Parathyroid adenoma (tissue), 2 donors: ENCODE measurements around the gene ITPR1.

Source experiments
- H2AFZ ChIP-seq: fragments of 300-600 bp; sonication (generic); one replicate; pipeline ENCODE4 v1.7.0; 2017; ENCODE audit warnings: antibody characterized with exemption, mild to moderate bottlenecking
- H3K27ac ChIP-seq: fragments of 300-600 bp; sonication (generic); one replicate; pipeline ENCODE4 v1.7.0; 2017
- H3K27me3 ChIP-seq: fragments of 300-600 bp; sonication (generic); one replicate; pipeline ENCODE4 v1.7.0; 2017; ENCODE audit warnings: low read length; ENCODE audit not compliant: control insufficient read depth, insufficient read depth
- H3K36me3 ChIP-seq: fragments of 300-600 bp; sonication (generic); one replicate; pipeline ENCODE4 v1.7.0; 2017; ENCODE audit warnings: low read length; ENCODE audit not compliant: control insufficient read depth, insufficient read depth
- H3K4me1 ChIP-seq: fragments of 300-600 bp; sonication (generic); one replicate; pipeline ENCODE4 v1.7.0; 2017; ENCODE audit warnings: control low read depth
- H3K4me2 ChIP-seq: fragments of 300-600 bp; sonication (generic); one replicate; pipeline ENCODE4 v1.7.0; 2017; ENCODE audit warnings: low read length
- H3K4me3 ChIP-seq: fragments of 300-600 bp; sonication (generic); one replicate; pipeline ENCODE4 v1.7.0; 2017; ENCODE audit warnings: low read depth, low read length
- H3K79me2 ChIP-seq: fragments of 300-600 bp; sonication (generic); one replicate; pipeline ENCODE4 v1.7.0; 2017; ENCODE audit warnings: control low read depth
- H3K9ac ChIP-seq: fragments of 300-600 bp; sonication (generic); one replicate; pipeline ENCODE4 v1.7.0; 2017; ENCODE audit warnings: mild to moderate bottlenecking
- H3K9me3 ChIP-seq: fragments of 300-600 bp; sonication (generic); one replicate; pipeline ENCODE4 v1.7.0; 2017; ENCODE audit warnings: low read length; ENCODE audit not compliant: control insufficient read depth
- CTCF ChIP-seq: fragments of 300-600 bp; sonication (generic); IDR thresholded peaks from one replicate; pipeline ENCODE4 v1.7.0; 2017; ENCODE audit warnings: antibody characterized with exemption, mild to moderate bottlenecking
- donor health status: primary hyperparathyroidism.

The ITPR1 gene

GRCh38 chr3:4685673-4686345, 192.7 kb downstream of the ITPR1 start:
- Histone ChIP-seq H3K36me3 (no peaks in the 10 kb centered on the region), H3K27ac (peak overlapping the region; percentile 86), H3K79me2 (no peaks in the 10 kb centered on the region), H3K9me3 (no peaks in the 10 kb centered on the region), H2AFZ (no peak overlapping the region), H3K9ac (no peak overlapping the region), H3K27me3 (no peaks in the 10 kb centered on the region), H3K4me3 (no peak overlapping the region), H3K4me2 (no peak overlapping the region), H3K4me1 (peaks cover 30% of the 10 kb centered on the region)
- no peak for TF ChIP-seq CTCF

- Histone ChIP-seq H3K9me3 (no peaks in the 10 kb centered on the region), H3K27ac (peak overlapping the region; percentile 86), H3K9ac (no peak overlapping the region)
Measured at GRCh38 chr3:4686619-4687018, 193.5 kb downstream of the ITPR1 start.

GRCh38 chr3:4687167-4687566, 194.0 kb downstream of the ITPR1 start:
- peak overlapping the region; percentile 5 for H3K4me2 ChIP-seq
- peaks cover 35% of the 10 kb centered on the region for H3K4me1 ChIP-seq
- TF ChIP-seq CTCF = no peak
- no peaks in the 10 kb centered on the region for H3K79me2 ChIP-seq
- no peak overlapping the region for H3K9ac ChIP-seq
- H3K36me3 ChIP-seq = no peaks in the 10 kb centered on the region
- H3K27me3 ChIP-seq = no peaks in the 10 kb centered on the region
- peak overlapping the region; percentile 86 for H3K27ac ChIP-seq
- no peaks in the 10 kb centered on the region for H3K9me3 ChIP-seq
- peak overlapping the region; percentile 23 for H3K4me3 ChIP-seq
- H2AFZ ChIP-seq = peak overlapping the region; percentile 43

More at GRCh38 chr3:4686619-4687018, 193.5 kb downstream of the ITPR1 start:
- no peaks in the 10 kb centered on the region for H3K36me3 ChIP-seq
- H3K27me3 ChIP-seq = no peaks in the 10 kb centered on the region
- H3K4me3 ChIP-seq = peak overlapping the region; percentile 23
- peak overlapping the region; percentile 43 for H2AFZ ChIP-seq
- peak overlapping the region; percentile 5 for H3K4me2 ChIP-seq
- H3K79me2 ChIP-seq = no peaks in the 10 kb centered on the region
- TF ChIP-seq CTCF = no peak
- peaks cover 35% of the 10 kb centered on the region for H3K4me1 ChIP-seq

GRCh38 chr3:4687596-4687995, 194.4 kb downstream of the ITPR1 start:
- peak overlapping the region; percentile 23 for H3K4me3 ChIP-seq

More at GRCh38 chr3:4687596-4687995, 194.4 kb downstream of the ITPR1 start:
- Histone ChIP-seq H3K9me3 (no peaks in the 10 kb centered on the region), H3K27me3 (no peaks in the 10 kb centered on the region), H2AFZ (no peak overlapping the region), H3K9ac (no peak overlapping the region), H3K4me1 (peaks cover 35% of the 10 kb centered on the region), H3K27ac (peak overlapping the region; percentile 86), H3K4me2 (peak overlapping the region; percentile 5), H3K79me2 (no peaks in the 10 kb centered on the region), H3K36me3 (no peaks in the 10 kb centered on the region)
- no peak for TF ChIP-seq CTCF
